WI38 (cell line): Measurements from ENCODE around the gene ARL15.

Experiments used
- H3K4me3 ChIP-seq: 2 replicates; pipeline ENCODE4 v1.5.1; 2011; ENCODE audit warnings: low read depth, mild to moderate bottlenecking, control low read depth, low read length
- TF ChIP-seq, protein P1 (sequence below): IDR thresholded peaks from 2 replicates; pipeline ENCODE4 v1.5.1; 2012; ENCODE audit warnings: low read depth, mild to moderate bottlenecking, control low read depth, low read length

The ARL15 gene

DNA sequence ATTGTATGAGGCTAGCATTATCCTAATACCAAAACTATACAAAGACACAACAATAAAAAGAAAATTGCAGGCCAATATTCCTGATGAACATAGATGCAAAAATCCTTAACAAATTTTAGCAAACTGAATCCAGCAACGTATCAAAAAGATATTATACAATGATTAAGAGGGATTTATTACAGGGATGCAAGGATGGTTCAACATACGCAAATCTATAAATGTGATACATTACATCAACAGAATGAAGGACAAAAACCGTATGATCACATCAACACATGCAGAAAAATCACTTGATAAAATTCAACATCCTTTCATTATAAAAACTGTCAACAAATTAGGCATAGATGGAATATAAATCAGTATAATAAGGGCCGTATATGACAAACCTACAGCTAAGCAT, 27.1 kb upstream of the ARL15 start:
- TF ChIP-seq, protein P1, sequence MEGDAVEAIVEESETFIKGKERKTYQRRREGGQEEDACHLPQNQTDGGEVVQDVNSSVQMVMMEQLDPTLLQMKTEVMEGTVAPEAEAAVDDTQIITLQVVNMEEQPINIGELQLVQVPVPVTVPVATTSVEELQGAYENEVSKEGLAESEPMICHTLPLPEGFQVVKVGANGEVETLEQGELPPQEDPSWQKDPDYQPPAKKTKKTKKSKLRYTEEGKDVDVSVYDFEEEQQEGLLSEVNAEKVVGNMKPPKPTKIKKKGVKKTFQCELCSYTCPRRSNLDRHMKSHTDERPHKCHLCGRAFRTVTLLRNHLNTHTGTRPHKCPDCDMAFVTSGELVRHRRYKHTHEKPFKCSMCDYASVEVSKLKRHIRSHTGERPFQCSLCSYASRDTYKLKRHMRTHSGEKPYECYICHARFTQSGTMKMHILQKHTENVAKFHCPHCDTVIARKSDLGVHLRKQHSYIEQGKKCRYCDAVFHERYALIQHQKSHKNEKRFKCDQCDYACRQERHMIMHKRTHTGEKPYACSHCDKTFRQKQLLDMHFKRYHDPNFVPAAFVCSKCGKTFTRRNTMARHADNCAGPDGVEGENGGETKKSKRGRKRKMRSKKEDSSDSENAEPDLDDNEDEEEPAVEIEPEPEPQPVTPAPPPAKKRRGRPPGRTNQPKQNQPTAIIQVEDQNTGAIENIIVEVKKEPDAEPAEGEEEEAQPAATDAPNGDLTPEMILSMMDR = no peak
- no peak overlapping the region for H3K4me3 ChIP-seq

DNA sequence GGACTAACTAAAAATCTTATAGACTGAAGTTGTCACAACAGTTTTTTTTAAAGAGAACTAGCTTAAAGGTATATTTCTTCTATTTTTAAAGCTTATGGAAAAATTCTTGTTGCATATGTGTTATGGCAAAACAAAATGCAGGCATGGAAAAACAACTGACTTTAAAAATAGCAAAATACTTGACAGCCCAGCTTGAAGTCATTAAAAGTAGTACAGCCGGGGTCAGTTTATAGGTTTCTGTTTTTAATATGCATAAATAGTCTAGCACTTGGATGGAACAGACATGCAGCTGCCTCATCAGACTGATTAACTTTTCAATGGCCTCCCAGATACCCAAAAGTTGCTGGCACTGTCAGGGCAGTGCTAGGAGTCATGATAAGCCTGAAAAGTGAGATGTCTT, 22.3 kb upstream of the ARL15 start:
- TF ChIP-seq, protein P1 = no peak

DNA sequence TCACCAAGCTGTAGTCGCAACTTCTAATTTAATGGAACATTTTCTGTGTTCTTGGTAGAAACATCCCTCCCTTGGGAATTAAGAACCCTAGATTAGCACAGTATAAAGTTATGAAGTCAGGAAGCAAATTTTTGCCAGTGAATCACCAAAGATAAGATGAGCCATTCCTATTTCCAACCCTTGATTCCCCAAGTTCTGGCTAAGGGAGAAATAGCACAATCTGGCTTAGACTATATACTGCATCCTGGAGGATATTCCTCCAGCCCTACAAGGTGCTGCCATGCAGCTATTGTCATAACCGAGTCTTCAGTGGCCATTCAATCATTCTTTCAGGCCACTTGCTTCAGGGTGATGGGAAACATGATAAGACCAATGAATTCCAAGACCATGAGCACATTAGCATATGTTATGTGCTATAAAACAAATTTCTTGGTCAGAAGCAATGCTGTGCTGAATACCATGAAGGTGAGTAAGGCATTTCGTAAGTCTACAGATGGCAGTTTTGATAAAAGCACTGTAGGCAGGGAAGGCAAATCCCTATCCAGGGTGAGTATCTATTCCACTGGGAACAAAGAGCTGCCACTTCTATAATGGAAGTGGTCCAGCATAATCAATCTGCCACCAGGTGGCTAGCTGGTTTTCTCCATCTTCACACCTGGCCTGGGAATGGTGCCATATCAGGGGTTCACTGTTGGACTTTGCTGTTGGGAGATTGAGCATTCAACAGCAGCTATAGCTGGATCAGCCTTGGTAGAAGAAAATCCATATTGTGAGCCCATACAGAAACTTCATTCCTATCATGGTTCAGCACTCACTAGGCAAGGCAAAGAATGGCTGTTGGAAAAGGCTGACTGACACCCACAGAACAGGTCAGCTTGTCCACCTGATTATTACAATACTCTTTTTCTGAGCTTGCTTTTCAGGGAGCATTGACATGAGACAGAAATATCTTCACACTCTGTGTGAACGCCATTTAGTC, 19.6 kb upstream of the ARL15 start:
- TF ChIP-seq, protein P1 = no peak
- no peak overlapping the region for H3K4me3 ChIP-seq

More for the DNA sequence above, 22.3 kb upstream of the ARL15 start:
- no peak overlapping the region for H3K4me3 ChIP-seq

DNA sequence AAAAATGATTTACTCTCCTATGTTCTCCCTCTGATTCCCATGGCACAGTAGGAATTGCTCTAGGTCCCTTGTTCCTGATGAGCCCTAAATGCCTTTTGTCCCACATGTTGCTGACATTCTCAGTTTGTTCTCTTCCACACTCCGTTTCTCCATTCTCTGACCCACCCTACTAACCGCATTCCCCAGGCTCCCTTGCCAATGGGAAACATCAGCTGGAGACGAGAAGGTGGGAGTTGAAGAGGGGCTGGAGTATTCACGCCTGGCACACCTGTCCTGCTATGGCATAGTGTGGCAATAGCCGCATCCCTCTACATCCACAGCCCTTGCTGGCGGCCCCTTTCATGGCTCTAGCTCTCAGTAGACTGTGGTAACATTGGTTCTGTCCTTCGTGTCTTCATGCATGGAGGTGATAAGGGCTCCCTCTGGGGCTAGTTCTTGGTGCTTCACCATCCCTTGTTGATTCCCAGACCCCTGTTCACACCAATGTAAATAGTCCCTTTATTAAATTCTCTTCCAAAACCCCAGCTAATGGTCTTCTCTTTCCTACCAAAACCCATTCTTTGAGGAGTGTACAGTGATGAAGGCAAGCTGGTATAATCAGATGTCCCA, 16.4 kb upstream of the ARL15 start:
- no peak overlapping the region for H3K4me3 ChIP-seq
- TF ChIP-seq, protein P1 = no peak

DNA sequence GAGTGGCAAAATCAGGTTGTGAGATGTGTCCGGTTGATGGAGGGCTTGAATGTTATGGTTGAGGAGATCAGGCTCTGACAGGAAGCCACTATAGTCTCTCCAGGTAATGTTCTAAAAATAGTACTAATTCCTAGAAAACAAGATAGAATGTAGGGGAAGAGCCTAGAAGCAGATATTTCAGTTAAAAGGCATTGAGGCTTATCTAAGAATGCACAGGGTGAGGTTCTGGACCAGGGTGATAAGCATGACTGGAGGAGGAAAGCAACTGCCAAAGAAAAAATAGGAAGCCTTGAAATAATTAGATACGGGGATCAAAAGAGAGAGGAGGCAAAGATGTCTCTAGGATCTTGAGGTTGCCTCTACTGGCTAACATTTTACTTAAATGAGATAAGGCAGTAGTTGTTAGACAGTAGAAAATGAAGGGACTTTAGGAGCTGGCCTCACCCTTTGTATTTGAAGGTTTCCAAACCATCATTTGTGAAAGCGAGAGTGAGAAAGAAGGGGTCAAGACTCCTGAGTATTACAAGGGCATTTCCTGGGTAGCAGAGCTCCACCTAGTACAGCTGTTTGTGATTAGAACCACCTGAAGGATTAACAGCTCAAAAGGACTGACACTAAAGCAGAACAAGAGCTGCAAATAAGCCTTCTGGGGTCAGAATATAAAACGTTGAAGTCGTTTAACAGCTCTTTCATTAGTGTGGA, 15.4 kb upstream of the ARL15 start:
- TF ChIP-seq, protein P1 = no peak
- H3K4me3 ChIP-seq = no peak overlapping the region

DNA sequence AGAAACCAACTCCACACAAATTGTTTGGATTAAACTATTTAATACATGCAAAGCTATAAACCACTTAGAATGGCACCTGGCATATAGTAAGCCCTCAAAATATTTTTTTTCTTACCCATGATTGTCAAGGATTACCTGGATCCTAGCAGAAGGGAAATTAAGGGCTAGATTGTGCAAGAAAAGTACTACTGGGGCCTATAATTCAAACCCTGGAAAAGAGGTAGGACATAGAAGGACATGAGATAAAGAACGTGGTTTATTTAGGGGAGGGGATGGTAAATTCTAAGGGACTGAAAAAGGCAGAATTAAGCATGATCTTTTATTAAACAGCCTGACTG, 14.9 kb upstream of the ARL15 start:
- no peak overlapping the region for H3K4me3 ChIP-seq
- TF ChIP-seq, protein P1 = no peak
